ENCODE measurements around the gene SMOC2. TPM values are rescaled to one million over a fixed set of nuclear protein-coding genes. Genes with fewer than 3 reads are reported as not detected.

The SMOC2 gene
- polyA plus RNA-seq, 1 donor from 2014 or later = 0.50 TPM

GRCh38 chr6:168504366-168504765 lies 63.4 kb downstream of the SMOC2 start:
- Histone ChIP-seq H3K27ac (ENCODE audit: low read length) (no peak overlapping the region), H3K4me2 (ENCODE audit: low read length) (no peak overlapping the region), H3F3A (ENCODE audit: insufficient read depth, low read length, poor library complexity, severe bottlenecking) (no peaks in the 10 kb centered on the region), H3K9ac (ENCODE audit: low read length) (no peak overlapping the region), H3K79me2 (replicated peaks; ENCODE audit: insufficient read depth, low read length) (no peaks in the 10 kb centered on the region), H4K20me1 (ENCODE audit: insufficient read depth) (no peaks in the 10 kb centered on the region), H3K4me3 (ENCODE audit: low read length) (no peak overlapping the region), H3K9me3 (ENCODE audit: low read length) (no peaks in the 10 kb centered on the region), H3K9me2 (ENCODE audit: insufficient read depth, low read length) (no peaks in the 10 kb centered on the region), H2AFZ (ENCODE audit: low read depth, low read length) (no peak overlapping the region), H3K36me3 (ENCODE audit: insufficient read depth, low read length) (no peaks in the 10 kb centered on the region), H3K27me3 (ENCODE audit: insufficient read depth, low read depth, low read length) (no peaks in the 10 kb centered on the region)
- no peak for TF ChIP-seq EZH2 (IDR thresholded peaks at IDR 0.05; ENCODE audit: borderline replicate concordance, insufficient read depth, low read length, poor library complexity, severe bottlenecking)
- TF ChIP-seq POLR2AphosphoS5 (IDR thresholded peaks at IDR 0.05) = no peak

- no peaks in the 10 kb centered on the region for H3F3A ChIP-seq (ENCODE audit: insufficient read depth, low read length, poor library complexity, severe bottlenecking)
- H3K36me3 ChIP-seq (ENCODE audit: insufficient read depth, low read length) = no peaks in the 10 kb centered on the region
- H3K27me3 ChIP-seq (ENCODE audit: insufficient read depth, low read depth, low read length) = no peaks in the 10 kb centered on the region
- H3K27ac ChIP-seq (ENCODE audit: low read length) = no peak overlapping the region
- no peak for TF ChIP-seq CTCF (IDR thresholded peaks at IDR 0.05; ENCODE audit: poor library complexity, severe bottlenecking)
- no peak for TF ChIP-seq REST (IDR thresholded peaks at IDR 0.05; ENCODE audit: borderline replicate concordance)
- no peak for TF ChIP-seq TAF1 (IDR thresholded peaks at IDR 0.05; ENCODE audit: low read depth)
- H2AFZ ChIP-seq (ENCODE audit: low read depth, low read length) = no peak overlapping the region
- no peaks in the 10 kb centered on the region for H3K79me2 ChIP-seq (replicated peaks; ENCODE audit: insufficient read depth, low read length)
- no peak overlapping the region for H3K4me2 ChIP-seq (ENCODE audit: low read length)
- no peak overlapping the region for H3K9ac ChIP-seq (ENCODE audit: low read length)
- no peak overlapping the region for H3K4me3 ChIP-seq (ENCODE audit: low read length)
- H4K20me1 ChIP-seq (ENCODE audit: insufficient read depth) = no peaks in the 10 kb centered on the region
- no peaks in the 10 kb centered on the region for H3K9me2 ChIP-seq (ENCODE audit: insufficient read depth, low read length)
- H3K9me3 ChIP-seq (ENCODE audit: low read length) = no peaks in the 10 kb centered on the region
These were observed 65.5 kb downstream of the SMOC2 start for GRCh38 chr6:168506460-168506859.

- TF ChIP-seq EP300 (conservative IDR thresholded peaks at IDR 0.05; ENCODE audit: poor library complexity, severe bottlenecking) = no peak
- no peak for TF ChIP-seq SMC3 (conservative IDR thresholded peaks at IDR 0.05; ENCODE audit: poor library complexity)
- no peak for TF ChIP-seq TAF1 (IDR thresholded peaks at IDR 0.05; ENCODE audit: low read depth)
- no peak for TF ChIP-seq POLR2AphosphoS5 (IDR thresholded peaks at IDR 0.05)
- no peak for TF ChIP-seq CTCF (IDR thresholded peaks at IDR 0.05; ENCODE audit: poor library complexity, severe bottlenecking)
- no peak for TF ChIP-seq EZH2 (IDR thresholded peaks at IDR 0.05; ENCODE audit: borderline replicate concordance, insufficient read depth, low read length, poor library complexity, severe bottlenecking)
- no peak for TF ChIP-seq REST (IDR thresholded peaks at IDR 0.05; ENCODE audit: borderline replicate concordance)
- TF ChIP-seq MXI1 (conservative IDR thresholded peaks at IDR 0.05; ENCODE audit: poor library complexity, severe bottlenecking) = no peak
- TF ChIP-seq RAD21 (conservative IDR thresholded peaks at IDR 0.05) = no peak
- Histone ChIP-seq H4K20me1 (ENCODE audit: insufficient read depth) (no peaks in the 10 kb centered on the region), H3F3A (ENCODE audit: insufficient read depth, low read length, poor library complexity, severe bottlenecking) (no peaks in the 10 kb centered on the region), H3K9me2 (ENCODE audit: insufficient read depth, low read length) (no peaks in the 10 kb centered on the region), H2AFZ (ENCODE audit: low read depth, low read length) (no peak overlapping the region), H3K4me2 (ENCODE audit: low read length) (no peak overlapping the region), H3K36me3 (ENCODE audit: insufficient read depth, low read length) (no peaks in the 10 kb centered on the region), H3K79me2 (replicated peaks; ENCODE audit: insufficient read depth, low read length) (no peaks in the 10 kb centered on the region), H3K9me3 (ENCODE audit: low read length) (no peaks in the 10 kb centered on the region), H3K9ac (ENCODE audit: low read length) (no peak overlapping the region), H3K27me3 (ENCODE audit: insufficient read depth, low read depth, low read length) (no peaks in the 10 kb centered on the region), H3K4me3 (ENCODE audit: low read length) (no peak overlapping the region), H3K27ac (ENCODE audit: low read length) (no peak overlapping the region)
These were observed 66.3 kb downstream of the SMOC2 start for GRCh38 chr6:168507297-168507696.
